Right cardiac atrium (tissue), 5 donors: ENCODE results near the gene BEX1. TPM values are rescaled to one million over a fixed set of nuclear protein-coding genes. Genes with fewer than 3 reads are reported as not detected.
"Not testable (repeated sequence)": the region's sequence is repeated elsewhere in the genome, so short reads cannot be mapped to it uniquely, and the experiment has no call there.

ENCODE experiments used
- ATAC-seq, 2 donors: fragments of 200-7000 bp; cut with Tn5 transposase; one replicate each; pipeline versions ENCODE4 v1.8.0 to v1.9.1; 2020; ENCODE audit warnings: moderate library complexity in 2 of 2, mild to moderate bottlenecking in 1 of 2
- DNase-seq, 3 donors: peaks; one replicate each; pipeline ENCODE4 v3.0.0-alpha.2; 2020
- H3K27ac ChIP-seq: one replicate; pipeline ENCODE4 v1.5.1; 2013; ENCODE audit warnings: mild to moderate bottlenecking, low read length, control low read depth, moderate library complexity
- H3K27me3 ChIP-seq: one replicate; pipeline ENCODE4 v1.6.1; 2013; ENCODE audit not compliant: control insufficient read depth, insufficient read depth
- H3K4me1 ChIP-seq: one replicate; pipeline ENCODE4 v1.6.1; 2013; ENCODE audit warnings: low read length; ENCODE audit not compliant: control insufficient read depth, insufficient read depth
- H3K4me3 ChIP-seq: one replicate; pipeline ENCODE4 v1.5.1; 2013; ENCODE audit warnings: low read length, control low read depth
- H3K9me3 ChIP-seq: one replicate; pipeline ENCODE4 v1.6.1; 2013; ENCODE audit warnings: low read length; ENCODE audit not compliant: control insufficient read depth
- WGBS: extraction: QIAGEN DNeasy Blood & Tissue Kit; methylation state at CpG from one replicate; pipeline ENCODE4 v1.1.7; 2013; 5-methylcytosine and 5-hydroxymethylcytosine counted together
- intact Hi-C, 4 donors: fragments of 100-400 bp; cut with DNase I; formaldehyde crosslinking; loops; one replicate each; pipeline versions ENCODE4 v1.11.0 to v1.14.0; 2022 to 2023
- polyA plus RNA-seq: library from polyadenylated mRNA; stranded (reverse); fragments of 200-250 nt; gene quantifications from one replicate; pipeline ENCODE4 v1.2.3, GENCODE V29; 2013
- total RNA-seq, 4 donors: library from RNA; stranded (reverse); fragmentation: NEBNext Ultra II Directional; extraction: Animal tissue kit (Norgen Biotek cat#: 25700); gene quantifications; one replicate each; pipeline ENCODE4 v1.2.1, GENCODE V29; 2021
- donor health status: healthy with polysubstance abuse.
- donor health status: DM: no; HTN: yes; CAD: no.
- donor health status: DM: no; HTN: no; CAD: no.
- donor health status: DM: no; HTN: yes; CAD: no; lungs with severe emphysema.
- donor health status: DM: yes; HTN: yes; CAD: no.

BEX1 gene
- total and polyA plus RNA-seq, 5 donors = 3.7 to 25.8 (median 10.6) TPM

DNA sequence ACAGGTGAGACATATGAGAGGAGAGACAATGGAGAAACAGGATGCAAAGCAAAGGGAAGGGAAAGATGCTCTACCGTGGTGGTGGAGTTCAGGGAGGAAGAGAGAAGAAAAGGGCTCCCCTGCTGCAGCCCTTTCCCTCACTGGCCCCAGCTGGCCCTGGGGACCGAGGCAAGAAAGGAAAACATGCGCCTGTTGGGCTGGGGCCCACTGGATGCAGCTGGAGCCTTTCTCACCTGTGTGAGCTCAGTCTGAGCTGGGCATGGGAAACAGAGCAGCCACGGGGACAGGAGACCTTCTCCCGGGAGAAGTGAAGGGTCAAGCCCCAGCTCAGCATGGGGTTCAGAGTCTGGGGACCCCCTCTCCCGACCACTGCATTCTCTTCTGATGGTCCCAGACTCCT is 17.1 kb upstream of the BEX1 start:
- WGBS = 86% methylated on average over 6 of the region's 6 CpGs
- Histone ChIP-seq H3K9me3 (no peaks in the 10 kb centered on the region), H3K4me3 (no peak overlapping the region), H3K27me3 (no peaks in the 10 kb centered on the region), H3K27ac (no peak overlapping the region), H3K4me1 (no peaks in the 10 kb centered on the region)
- no peak for ATAC-seq
- no peak for DNase-seq
- intact Hi-C loops = no loop called here

DNA sequence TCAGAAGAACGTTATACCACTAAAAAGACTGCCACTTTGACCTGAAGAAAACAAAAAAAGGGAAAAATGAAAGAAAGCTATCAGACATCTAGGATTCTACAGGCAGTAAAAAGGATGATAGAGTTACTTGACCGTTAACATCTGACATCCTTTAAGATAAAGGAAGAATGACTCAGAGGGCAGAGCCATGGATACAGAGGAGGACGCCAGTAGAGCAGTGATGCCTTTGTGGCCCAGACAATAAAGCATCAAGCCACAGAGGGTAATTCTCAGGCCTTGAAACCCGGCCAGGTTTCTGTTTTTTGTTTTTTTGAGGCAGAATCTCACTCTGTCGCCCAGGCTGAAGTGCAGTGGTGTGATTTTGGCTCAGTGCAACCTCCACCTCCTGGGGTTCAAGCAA is 9.5 kb upstream of the BEX1 start:
- Histone ChIP-seq H3K4me3 (no peak overlapping the region), H3K4me1 (no peaks in the 10 kb centered on the region), H3K9me3 (no peaks in the 10 kb centered on the region), H3K27me3 (no peaks in the 10 kb centered on the region), H3K27ac (no peak overlapping the region)
- no peak for DNase-seq
- intact Hi-C loops = no loop called here
- ATAC-seq = no peak
- 42% methylated on average over 5 of the region's 5 CpGs for WGBS

GRCh38 chrX:103066606-103067005 is 2.6 kb upstream of the BEX1 start:
- Histone ChIP-seq H3K27me3 (no peaks in the 10 kb centered on the region), H3K9me3 (no peaks in the 10 kb centered on the region), H3K4me1 (no peaks in the 10 kb centered on the region), H3K27ac (no peak overlapping the region), H3K4me3 (no peak overlapping the region)
- no peak for DNase-seq
- ATAC-seq = no peak
- WGBS = 34% methylated on average over 1 of the region's 1 CpG
- intact Hi-C loops = no loop called here

DNA sequence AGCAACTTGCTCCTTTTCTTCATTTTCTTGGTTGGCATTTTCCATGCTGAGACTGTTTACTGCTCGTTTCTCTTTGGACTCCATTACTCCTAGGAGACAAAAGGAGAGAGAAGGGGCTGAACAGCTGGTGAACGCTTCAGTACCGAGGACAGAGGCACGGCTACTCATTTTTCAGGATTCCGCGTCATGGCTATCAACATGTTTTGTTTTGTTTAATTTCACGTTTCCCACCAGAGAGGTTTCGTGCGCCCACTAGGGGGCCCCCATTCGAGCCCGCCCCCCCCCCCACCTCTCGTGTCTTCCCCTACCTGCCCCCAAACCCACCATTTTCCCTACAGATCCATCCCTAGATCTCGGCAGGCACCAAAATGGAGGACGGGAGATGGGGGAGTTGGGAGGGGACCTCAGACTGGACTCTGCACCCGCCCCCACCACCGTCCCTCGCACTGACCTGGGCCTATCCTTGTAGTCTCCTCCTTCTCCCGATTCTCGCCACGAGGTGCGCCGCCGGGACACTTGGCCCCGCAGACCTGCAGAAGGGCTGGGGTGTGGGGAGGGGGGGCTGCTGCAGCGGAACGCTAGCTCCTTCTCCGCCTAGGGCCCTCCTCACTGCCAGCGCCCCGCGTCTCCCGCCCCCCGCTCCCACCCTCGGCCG is 653 bp downstream of the BEX1 start:
- WGBS = 2% methylated on average over 32 of the region's 34 CpGs
- ATAC-seq = peak in 1 of 2 donors; percentile 41
- intact Hi-C loops = no loop called here

GRCh38 chrX:103061486-103061885 is 2.5 kb downstream of the BEX1 start:
- intact Hi-C loops = no loop called here
- ATAC-seq = no peak
- Histone ChIP-seq H3K9me3 (no peaks in the 10 kb centered on the region), H3K27ac (no peak overlapping the region), H3K4me1 (no peaks in the 10 kb centered on the region), H3K4me3 (no peak overlapping the region), H3K27me3 (no peaks in the 10 kb centered on the region)
- 87% methylated on average over 3 of the region's 3 CpGs for WGBS
- no peak for DNase-seq

More for the DNA sequence above, 653 bp downstream of the BEX1 start:
- no peak overlapping the region for H3K27ac ChIP-seq
- peak overlapping the region; percentile 11 for H3K4me3 ChIP-seq
- DNase-seq = peak in 2 of 3 donors; percentile 21 to 51
- no peaks in the 10 kb centered on the region for H3K4me1 ChIP-seq
- H3K27me3 ChIP-seq = no peaks in the 10 kb centered on the region
- H3K9me3 ChIP-seq = no peaks in the 10 kb centered on the region

GRCh38 chrX:103056902-103057301 is 7.1 kb downstream of the BEX1 start:
- Histone ChIP-seq H3K27me3 (no peaks in the 10 kb centered on the region), H3K4me1 (no peaks in the 10 kb centered on the region), H3K9me3 (no peaks in the 10 kb centered on the region), H3K4me3 (no peak overlapping the region), H3K27ac (no peak overlapping the region)
- WGBS = 91% methylated on average over 2 of the region's 2 CpGs
- no peak for ATAC-seq
- intact Hi-C loops = no loop called here
- no peak for DNase-seq

- ATAC-seq = no peak
- Histone ChIP-seq H3K9me3 (no peaks in the 10 kb centered on the region), H3K4me1 (no peaks in the 10 kb centered on the region), H3K27ac (no peak overlapping the region), H3K4me3 (no peak overlapping the region), H3K27me3 (no peaks in the 10 kb centered on the region)
- intact Hi-C loops = no loop called here
- no peak for DNase-seq
Observed at GRCh38 chrX:103052625-103053024, 11.3 kb downstream of the BEX1 start.

GRCh38 chrX:103051260-103051789 is 12.6 kb downstream of the BEX1 start:
- Histone ChIP-seq H3K4me3 (no peak overlapping the region), H3K4me1 (no peaks in the 10 kb centered on the region), H3K27me3 (no peaks in the 10 kb centered on the region), H3K9me3 (no peaks in the 10 kb centered on the region), H3K27ac (no peak overlapping the region)
- WGBS = 17% methylated on average over 8 of the region's 8 CpGs
- DNase-seq (no peak), ATAC-seq (no peak)
- intact Hi-C loops = no loop called here

DNA sequence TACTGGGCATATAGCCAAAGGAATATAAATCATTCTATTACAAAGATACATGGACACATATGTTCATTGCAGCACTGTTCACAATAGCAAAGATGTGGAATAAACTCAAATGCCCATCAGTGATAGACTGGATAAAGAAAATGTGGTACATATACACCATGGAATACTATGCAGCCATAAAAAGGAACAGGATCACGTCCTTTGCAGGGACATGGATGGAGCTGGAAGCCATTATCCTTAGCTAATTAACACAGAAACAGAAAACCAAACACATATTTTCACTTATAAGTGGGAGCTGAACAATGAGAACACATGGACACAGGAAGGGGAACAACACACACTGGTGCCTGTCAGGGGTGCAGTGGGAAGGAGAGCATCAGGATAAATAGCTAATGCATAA is 30.6 kb downstream of the BEX1 start:
- intact Hi-C loops, H3K9me3 ChIP-seq, H3K27ac ChIP-seq, H3K4me1 ChIP-seq, ATAC-seq, DNase-seq, H3K4me3 ChIP-seq, H3K27me3 ChIP-seq: not testable (repeated sequence)
- 67% methylated on average over 1 of the region's 1 CpG for WGBS

GRCh38 chrX:103017542-103017941 is 46.4 kb downstream of the BEX1 start:
- Histone ChIP-seq H3K4me1 (no peaks in the 10 kb centered on the region), H3K27ac (no peak overlapping the region), H3K4me3 (no peak overlapping the region), H3K27me3 (no peaks in the 10 kb centered on the region), H3K9me3 (no peaks in the 10 kb centered on the region)
- no peak for ATAC-seq
- no peak for DNase-seq
- WGBS = 24% methylated on average over 4 of the region's 4 CpGs
- intact Hi-C loops = no loop called here

GRCh38 chrX:103012945-103013344 is 51.0 kb downstream of the BEX1 start:
- intact Hi-C loops = no loop called here
- Histone ChIP-seq H3K27ac (no peak overlapping the region), H3K9me3 (no peaks in the 10 kb centered on the region), H3K4me1 (no peaks in the 10 kb centered on the region), H3K27me3 (no peaks in the 10 kb centered on the region), H3K4me3 (no peak overlapping the region)
- 72% methylated on average over 3 of the region's 3 CpGs for WGBS
- DNase-seq (no peak), ATAC-seq (no peak)
